ENCODE data around the gene ZNF319.

Gene ZNF319

DNA sequence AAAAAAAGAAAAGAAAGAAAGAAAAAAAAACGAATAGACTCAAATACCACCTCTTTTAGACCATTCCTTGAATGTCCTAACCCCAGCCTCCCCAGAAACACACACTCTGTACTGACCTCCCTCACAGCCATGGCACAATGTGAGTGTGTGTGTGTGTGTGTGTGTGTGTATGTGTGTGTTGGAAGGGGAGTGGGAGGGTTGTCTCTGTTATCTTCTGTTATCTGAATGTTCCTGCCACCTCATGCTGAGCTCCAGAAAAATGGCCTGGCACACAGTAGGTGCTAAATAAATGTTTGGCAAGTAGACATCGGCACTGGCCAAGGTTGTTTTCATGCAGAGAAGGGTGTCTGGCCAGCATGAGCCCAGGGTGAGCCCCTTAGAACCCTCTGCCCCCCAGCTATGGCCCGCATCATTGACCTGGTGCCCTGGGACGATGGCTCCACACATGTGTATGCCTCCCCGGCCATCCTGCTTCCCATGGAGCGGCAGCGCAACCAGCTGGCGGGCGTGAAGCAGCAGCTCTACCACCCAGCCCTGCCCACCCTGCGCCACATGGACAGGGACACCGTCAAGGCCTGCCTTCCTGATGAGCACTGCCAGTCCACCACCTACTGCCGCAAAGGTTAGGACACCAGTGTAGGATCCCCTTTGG lies 22.9 kb downstream of the ZNF319 start:
- DNase-seq (ENCODE audit: low spot score) = no peak

GRCh38 chr16:57976331-57976796 lies 24.1 kb downstream of the ZNF319 start:
- DNase-seq (ENCODE audit: low spot score) = no peak

DNA sequence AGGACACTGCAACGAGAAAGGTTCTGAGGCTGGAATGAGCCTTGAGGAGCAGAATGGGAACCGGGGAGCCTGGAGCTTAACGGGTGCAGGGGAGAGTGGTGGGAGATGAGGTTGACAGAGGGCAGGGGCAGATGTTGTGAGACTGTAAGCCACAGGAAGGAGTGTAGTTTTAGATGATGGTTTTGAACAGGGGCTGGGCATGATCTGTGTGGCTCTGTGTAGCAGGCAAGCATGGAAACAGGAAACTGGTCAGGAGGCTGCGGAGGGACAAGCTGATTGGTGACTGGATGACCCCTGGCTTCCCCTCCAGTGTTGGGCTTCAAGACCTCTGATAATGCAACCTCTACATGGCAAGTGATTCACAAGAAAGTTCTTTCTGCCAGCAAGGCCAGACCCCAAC lies 28.2 kb downstream of the ZNF319 start:
- DNase-seq (ENCODE audit: low spot score) = no peak

DNA sequence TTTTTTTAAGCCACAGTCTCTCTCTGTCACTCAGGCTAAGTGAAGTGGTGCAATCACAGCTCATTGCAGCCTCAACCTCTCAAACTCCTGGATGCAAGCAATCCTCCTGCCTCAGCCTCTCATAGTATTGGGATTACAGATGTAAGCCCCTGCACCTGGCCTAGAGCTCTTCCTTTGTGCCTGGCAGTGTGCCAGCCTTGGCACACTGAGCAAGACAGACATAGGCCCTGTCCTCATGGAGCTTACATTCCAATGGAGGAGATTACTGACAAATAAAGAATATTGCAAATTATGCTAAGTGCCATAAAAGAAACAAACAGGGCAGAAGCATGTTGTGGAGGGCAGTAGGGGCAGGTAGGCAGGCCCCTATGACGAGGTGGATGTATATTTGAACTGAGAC lies 28.6 kb downstream of the ZNF319 start:
- DNase-seq (ENCODE audit: low spot score) = no peak

DNA sequence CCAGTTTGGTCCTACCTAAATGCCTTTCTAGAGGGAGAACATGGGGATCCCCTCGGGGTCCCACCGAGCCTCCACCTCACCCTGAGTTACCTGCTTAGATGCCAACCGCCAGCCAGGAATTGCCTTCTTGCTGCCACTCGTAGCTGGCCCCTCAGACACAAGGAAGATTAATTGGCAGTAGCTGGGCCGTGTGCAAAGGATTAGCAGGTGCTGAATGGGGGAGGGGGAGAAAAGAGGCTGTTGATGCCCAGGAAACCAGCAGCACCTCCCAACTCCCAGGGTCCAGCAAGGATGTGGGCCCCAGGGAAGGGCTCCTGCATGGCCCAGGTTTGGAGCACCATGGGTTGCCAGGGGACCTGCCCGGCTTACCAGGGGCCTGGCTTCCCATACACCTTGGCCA lies 29.5 kb downstream of the ZNF319 start, which contains the start of gene CNGB1:
Gene CNGB1, minus strand, starts transcription at position 159 of the 400 bp plus-strand sequence. CDS start 3,842 bp downstream, outside the sequence.
- DNase-seq (ENCODE audit: low spot score) = no peak

DNA sequence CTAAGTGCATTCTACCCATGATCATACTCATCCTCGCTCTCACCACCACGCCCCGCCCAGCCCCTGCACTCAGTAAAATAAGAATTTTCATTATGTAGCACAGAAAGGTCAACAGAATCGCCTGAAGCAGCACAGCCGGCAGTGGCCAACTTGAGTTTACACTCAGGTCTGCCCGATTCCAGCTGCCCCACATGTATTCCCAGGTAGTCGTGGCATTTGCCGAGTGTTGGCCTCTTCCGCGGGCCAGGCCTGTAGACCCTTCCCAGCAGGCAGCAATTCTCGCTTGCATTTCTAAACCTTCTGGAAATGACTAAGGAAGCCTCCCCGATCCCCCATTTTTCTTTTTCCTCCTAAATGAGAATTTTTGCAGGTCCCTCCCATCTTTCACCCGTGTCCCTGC lies 30.2 kb downstream of the ZNF319 start:
- no peak for DNase-seq (ENCODE audit: low spot score)

DNA sequence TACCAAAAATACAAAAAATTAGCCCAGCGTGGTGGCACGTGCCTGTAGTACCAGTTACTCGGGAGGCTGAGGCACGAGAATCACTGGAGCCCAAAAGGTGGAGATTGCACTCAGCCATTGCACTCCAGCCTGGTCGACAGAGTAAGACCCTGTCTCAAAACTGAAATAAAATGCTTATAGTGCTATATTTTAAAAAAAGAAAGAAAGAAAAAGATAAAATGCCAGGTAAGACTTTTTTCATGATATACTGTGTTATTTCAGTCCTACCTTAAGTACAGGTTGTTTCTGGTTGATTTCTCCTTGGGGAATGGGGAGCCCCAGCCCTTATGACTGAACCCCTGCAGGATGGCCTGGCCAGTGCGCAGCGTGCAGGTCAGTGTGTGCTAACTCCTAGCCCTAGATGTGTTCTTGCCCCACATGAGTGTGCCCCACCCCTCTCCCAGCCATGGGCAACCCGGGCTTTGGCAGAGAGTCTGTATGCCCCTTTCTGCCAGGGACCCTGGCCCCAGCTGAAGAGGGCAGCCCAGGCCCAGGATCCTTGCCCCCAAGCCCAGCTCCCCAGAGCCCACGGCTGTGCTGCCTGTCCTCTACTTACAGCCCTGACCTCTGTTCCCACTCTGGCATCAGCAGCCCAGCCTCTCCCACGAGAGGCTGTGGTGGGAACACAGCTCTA lies 30.9 kb downstream of the ZNF319 start:
- no peak for DNase-seq (ENCODE audit: low spot score)

GRCh38 chr16:57967916-57968315 lies 32.6 kb downstream of the ZNF319 start:
- DNase-seq (ENCODE audit: low spot score) = no peak

DNA sequence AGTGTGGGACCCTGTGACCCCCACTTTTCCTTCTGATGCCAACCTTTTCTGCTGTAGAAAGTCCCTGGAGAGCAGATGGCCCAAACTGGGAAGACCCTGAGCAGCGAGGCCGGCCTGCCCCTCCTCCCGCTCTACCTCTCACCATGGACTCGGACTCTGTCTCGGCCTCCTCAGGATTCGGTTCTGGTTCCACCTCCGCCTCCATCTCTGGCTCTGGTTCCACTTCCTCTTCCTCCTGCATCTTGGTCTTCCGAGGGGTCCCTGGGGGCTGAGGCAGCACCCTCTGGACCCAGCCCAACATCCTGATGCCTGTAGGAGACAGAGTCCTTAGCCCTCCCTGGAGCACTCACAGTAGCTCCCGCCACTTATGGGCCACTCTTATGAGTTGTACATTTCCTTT lies 33.5 kb downstream of the ZNF319 start:
- DNase-seq (ENCODE audit: low spot score) = no peak

GRCh38 chr16:57966204-57966771 lies 34.2 kb downstream of the ZNF319 start:
- no peak for DNase-seq (ENCODE audit: low spot score)

DNA sequence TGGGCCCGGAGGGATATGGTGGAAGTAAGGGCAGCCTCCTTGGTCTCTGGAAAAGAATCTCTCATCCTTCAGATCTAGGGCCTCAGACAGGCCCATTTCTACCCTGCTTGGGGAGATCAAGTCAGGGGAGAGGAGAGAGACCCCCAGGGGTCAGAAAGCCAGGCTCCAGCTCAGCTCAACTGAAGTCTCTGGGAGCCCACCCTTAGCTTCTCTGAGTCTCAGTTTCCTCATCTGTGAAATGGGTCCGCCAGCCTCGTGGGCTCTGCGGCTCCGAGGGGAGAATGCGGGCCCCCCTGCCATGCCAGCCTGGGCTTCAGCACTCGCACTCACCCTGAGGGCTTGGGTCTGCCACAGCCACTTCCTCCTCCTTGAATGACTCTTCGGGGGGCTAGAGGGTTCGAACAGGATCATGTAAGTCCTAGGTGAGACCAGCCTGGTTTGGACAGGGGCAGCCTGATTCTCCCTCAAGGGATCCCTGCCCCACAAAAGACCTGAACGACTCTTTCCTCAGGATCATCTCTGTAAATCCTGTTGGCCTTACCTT lies 36.2 kb downstream of the ZNF319 start:
- DNase-seq (ENCODE audit: low spot score) = no peak

GRCh38 chr16:57962756-57963155 lies 37.7 kb downstream of the ZNF319 start:
- no peak for DNase-seq (ENCODE audit: low spot score)

- DNase-seq (ENCODE audit: low spot score) = no peak
Observed at GRCh38 chr16:57962046-57962445, 38.4 kb downstream of the ZNF319 start.

GRCh38 chr16:57961538-57961937 lies 38.9 kb downstream of the ZNF319 start:
- DNase-seq (ENCODE audit: low spot score) = no peak

DNA sequence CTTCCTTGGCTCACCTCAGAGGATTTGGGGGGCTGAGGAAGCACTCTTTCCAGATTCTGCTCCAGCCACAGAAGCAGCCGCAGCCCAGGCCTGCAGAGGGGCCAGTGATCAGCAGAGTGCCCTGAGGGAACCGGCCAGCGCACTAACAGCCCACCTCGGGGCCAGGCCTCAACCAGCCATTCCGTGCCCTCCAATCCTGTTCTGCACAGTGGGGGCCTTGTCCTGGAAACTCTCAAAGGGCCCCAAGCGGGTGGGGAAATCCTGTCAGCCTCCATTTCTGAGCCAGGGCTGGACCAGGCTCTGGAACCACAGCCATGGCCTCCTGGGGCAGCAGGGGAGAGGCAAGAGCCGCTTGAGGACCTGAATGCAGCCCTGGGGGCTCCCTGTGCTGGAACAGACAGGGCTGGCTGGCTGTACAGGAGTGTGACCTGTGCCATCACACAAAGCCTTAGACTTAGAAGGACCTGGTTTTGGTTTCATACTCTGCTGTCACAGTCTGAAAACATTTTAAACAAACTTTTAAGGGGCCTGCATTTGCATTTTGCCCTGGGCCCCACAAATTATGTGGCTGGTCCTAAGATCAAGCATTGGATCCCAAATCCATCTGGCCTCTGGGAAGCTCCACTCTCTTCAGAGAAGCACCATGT lies 39.5 kb downstream of the ZNF319 start:
- no peak for DNase-seq (ENCODE audit: low spot score)

- no peak for DNase-seq (ENCODE audit: low spot score)
Observed at GRCh38 chr16:57960310-57960709, 40.2 kb downstream of the ZNF319 start.

GRCh38 chr16:57959804-57960203 lies 40.7 kb downstream of the ZNF319 start:
- DNase-seq (ENCODE audit: low spot score) = no peak

DNA sequence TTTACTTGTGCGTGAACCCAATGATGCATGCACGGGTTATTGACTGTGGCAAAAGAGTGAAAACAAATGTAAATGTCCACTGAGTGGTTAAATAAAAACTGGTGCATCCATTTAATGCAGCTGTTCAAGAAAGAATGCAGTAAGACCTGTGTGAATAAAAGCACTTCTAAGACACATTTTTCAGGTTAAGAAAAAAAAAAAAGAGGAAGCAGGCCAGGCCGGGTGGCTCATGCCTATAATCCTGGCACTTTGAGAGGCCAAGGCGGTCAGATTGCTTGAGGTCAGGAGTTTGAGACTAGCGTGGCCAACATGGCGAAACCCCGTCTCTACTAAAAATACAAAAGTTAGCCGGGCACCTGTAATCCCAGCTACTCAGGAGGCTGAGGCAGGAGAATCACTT lies 41.4 kb downstream of the ZNF319 start:
- no peak for DNase-seq (ENCODE audit: low spot score)

GRCh38 chr16:57958544-57958943 lies 41.9 kb downstream of the ZNF319 start:
- DNase-seq (ENCODE audit: low spot score) = no peak

GRCh38 chr16:57957673-57958392 lies 42.6 kb downstream of the ZNF319 start:
- DNase-seq (ENCODE audit: low spot score) = no peak

- DNase-seq (ENCODE audit: low spot score) = no peak
Observed at GRCh38 chr16:57956924-57957672, 43.4 kb downstream of the ZNF319 start.
